HepG2 (cell line): ENCODE results near the gene RBM6.

Source experiments
- EP300 ChIP-seq, 3 experiments: sonication (generic) in 1 of 3; formaldehyde crosslinking in 1 of 3; IDR thresholded peaks; 2 replicates each; pipeline versions ENCODE4 v1.5.1 to v1.6.1; 2011 to 2020; ENCODE audit warnings: low read depth in 2 of 3, low read length in 2 of 3, borderline replicate concordance in 1 of 3, improper control_type of control experiment in 1 of 3, mild to moderate bottlenecking in 1 of 3, missing genetic modification reagents in 1 of 3, moderate library complexity in 1 of 3
- GABPA ChIP-seq, 2 experiments: IDR thresholded peaks; 2 replicates each; pipeline ENCODE4 v1.6.1; 2011 to 2016; ENCODE audit warnings: low read depth in 2 of 2, low read length in 1 of 2, missing biosample characterization in 1 of 2, missing genetic modification characterization in 1 of 2
- HCFC1 ChIP-seq: fragments of 150-350 bp; IDR thresholded peaks from 2 replicates; pipeline ENCODE4 v1.6.1; 2014; ENCODE audit warnings: low read depth, low read length
- SALL2 ChIP-seq: sonication (generic); formaldehyde crosslinking; IDR thresholded peaks from 2 replicates; pipeline ENCODE4 v1.8.1; 2023; ENCODE audit warnings: mild to moderate bottlenecking, missing genetic modification reagents, inconsistent platforms
- ZBTB38 ChIP-seq: sonication (generic); formaldehyde crosslinking; IDR thresholded peaks from 2 replicates; pipeline ENCODE4 v1.5.1; 2020; ENCODE audit warnings: mild to moderate bottlenecking, missing genetic modification reagents
- ZNF253 ChIP-seq: sonication (generic); formaldehyde crosslinking; IDR thresholded peaks from 2 replicates; pipeline ENCODE4 v1.8.0; 2022; ENCODE audit warnings: mild to moderate bottlenecking, missing genetic modification reagents, borderline replicate concordance
- ZNF644 ChIP-seq: IDR thresholded peaks from 2 replicates; pipeline ENCODE4 v1.6.1; 2016; ENCODE audit warnings: low read depth
- TF ChIP-seq, protein P1 (sequence below): sonication (generic); formaldehyde crosslinking; IDR thresholded peaks from 2 replicates; pipeline ENCODE4 v1.5.0; 2020; ENCODE audit warnings: mild to moderate bottlenecking, missing genetic modification reagents, moderate library complexity
- TF ChIP-seq, protein P2 (sequence below): IDR thresholded peaks from 2 replicates; pipeline ENCODE4 v1.6.1; 2016; ENCODE audit warnings: low read depth

DNA sequence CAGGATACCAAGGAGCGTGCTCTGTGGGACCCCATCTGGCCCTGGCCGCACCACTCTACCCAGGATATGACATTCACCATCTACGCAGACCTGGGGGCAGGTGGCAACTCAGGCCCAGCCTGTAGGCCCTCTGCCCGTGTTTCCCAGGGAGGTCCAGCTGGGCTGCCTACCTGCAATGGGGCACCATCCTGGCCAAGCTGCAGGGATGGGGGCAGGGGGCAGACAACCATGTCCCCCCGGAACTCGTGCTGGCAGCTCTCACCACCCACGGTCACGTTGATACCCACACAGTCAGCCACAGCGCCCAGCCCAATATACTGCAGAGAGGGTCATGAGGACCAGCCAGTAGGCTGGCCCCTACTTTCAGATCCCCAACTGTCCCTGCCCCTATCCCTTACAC is 44.2 kb upstream of the RBM6 start:
- no peak for TF ChIP-seq HCFC1
- TF ChIP-seq ZNF253: no peak
- TF ChIP-seq, protein P1, sequence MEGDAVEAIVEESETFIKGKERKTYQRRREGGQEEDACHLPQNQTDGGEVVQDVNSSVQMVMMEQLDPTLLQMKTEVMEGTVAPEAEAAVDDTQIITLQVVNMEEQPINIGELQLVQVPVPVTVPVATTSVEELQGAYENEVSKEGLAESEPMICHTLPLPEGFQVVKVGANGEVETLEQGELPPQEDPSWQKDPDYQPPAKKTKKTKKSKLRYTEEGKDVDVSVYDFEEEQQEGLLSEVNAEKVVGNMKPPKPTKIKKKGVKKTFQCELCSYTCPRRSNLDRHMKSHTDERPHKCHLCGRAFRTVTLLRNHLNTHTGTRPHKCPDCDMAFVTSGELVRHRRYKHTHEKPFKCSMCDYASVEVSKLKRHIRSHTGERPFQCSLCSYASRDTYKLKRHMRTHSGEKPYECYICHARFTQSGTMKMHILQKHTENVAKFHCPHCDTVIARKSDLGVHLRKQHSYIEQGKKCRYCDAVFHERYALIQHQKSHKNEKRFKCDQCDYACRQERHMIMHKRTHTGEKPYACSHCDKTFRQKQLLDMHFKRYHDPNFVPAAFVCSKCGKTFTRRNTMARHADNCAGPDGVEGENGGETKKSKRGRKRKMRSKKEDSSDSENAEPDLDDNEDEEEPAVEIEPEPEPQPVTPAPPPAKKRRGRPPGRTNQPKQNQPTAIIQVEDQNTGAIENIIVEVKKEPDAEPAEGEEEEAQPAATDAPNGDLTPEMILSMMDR: no peak
- TF ChIP-seq GABPA (IDR thresholded peaks at IDR 0.05; ENCODE audit: low read depth, low read length): no peak
- TF ChIP-seq GABPA (CRISPR knock-in tag; IDR thresholded peaks at IDR 0.05; ENCODE audit: low read depth): no peak
- no peak for TF ChIP-seq EP300 (IDR thresholded peaks at IDR 0.05; ENCODE audit: low read depth in 2 of 2, low read length in 2 of 2)
- TF ChIP-seq EP300 (CRISPR knock-in tag; IDR thresholded peaks at IDR 0.05; ENCODE audit: borderline replicate concordance): no peak
- no peak for TF ChIP-seq SALL2
- TF ChIP-seq, protein P2, sequence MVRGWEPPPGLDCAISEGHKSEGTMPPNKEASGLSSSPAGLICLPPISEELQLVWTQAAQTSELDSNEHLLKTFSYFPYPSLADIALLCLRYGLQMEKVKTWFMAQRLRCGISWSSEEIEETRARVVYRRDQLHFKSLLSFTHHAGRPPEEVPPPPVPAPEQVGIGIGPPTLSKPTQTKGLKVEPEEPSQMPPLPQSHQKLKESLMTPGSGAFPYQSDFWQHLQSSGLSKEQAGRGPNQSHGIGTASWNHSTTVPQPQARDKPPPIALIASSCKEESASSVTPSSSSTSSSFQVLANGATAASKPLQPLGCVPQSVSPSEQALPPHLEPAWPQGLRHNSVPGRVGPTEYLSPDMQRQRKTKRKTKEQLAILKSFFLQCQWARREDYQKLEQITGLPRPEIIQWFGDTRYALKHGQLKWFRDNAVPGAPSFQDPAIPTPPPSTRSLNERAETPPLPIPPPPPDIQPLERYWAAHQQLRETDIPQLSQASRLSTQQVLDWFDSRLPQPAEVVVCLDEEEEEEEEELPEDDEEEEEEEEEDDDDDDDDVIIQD: no peak
- no peak for TF ChIP-seq ZBTB38 (CRISPR knock-in tag)
- no peak for TF ChIP-seq ZNF644
